ENCODE results near the gene FRMPD1.

Gene FRMPD1

DNA sequence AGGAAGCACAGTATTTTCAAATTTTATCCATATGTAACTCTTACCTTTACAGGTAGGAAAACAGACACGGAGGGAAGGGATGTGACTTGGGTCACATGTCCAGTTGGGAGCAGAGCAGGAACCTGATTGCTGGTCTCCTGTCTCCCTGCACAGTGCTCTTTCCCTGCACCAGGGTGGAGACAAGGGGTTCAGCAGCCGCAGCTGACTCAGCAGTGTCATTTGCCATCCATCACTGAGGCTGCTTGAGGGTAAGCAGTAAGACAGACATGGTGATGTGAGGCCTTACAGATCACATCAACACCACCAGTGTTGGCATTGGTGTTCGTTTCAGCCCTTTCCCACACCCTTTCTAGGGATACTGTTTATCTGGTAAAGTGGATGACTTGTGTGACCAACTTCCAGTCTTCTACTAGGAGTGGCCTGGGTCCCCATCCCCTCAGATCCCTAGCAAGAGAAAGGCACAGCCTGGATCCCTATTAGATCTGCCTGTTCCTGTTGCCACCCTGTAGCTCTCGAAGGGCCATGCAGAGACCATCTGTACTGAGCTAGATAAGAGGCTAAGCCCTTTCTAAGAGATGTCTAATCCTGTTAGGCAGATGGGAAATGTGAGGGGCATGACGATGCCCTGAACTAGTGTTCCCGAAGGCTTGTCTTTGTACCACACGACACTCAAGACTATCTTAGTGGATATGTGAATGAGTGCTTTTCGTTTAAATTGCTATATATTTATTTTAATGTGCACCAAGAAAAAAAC is 29.1 kb downstream of the FRMPD1 start:
- no peak for DNase-seq (ENCODE audit: low read depth)

DNA sequence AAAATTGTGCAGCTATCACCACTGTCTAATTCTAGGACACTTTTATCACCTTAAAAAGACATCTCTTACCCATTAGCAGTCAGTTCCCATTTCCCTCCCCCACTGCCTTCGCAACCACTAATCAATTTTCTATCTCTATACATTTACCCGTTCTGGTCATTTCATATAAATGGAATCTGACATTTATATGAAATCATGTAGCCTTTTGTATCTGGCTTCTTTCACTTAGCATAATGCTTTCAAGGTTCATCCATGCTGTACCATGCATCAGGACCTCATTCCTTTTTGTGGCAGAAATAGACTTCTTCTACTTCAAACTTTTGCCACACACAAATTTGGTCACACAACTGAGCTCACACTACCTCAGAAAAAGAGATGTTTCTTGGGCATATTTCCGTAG is 32.2 kb downstream of the FRMPD1 start:
- no peak for DNase-seq (ENCODE audit: low read depth)

DNA sequence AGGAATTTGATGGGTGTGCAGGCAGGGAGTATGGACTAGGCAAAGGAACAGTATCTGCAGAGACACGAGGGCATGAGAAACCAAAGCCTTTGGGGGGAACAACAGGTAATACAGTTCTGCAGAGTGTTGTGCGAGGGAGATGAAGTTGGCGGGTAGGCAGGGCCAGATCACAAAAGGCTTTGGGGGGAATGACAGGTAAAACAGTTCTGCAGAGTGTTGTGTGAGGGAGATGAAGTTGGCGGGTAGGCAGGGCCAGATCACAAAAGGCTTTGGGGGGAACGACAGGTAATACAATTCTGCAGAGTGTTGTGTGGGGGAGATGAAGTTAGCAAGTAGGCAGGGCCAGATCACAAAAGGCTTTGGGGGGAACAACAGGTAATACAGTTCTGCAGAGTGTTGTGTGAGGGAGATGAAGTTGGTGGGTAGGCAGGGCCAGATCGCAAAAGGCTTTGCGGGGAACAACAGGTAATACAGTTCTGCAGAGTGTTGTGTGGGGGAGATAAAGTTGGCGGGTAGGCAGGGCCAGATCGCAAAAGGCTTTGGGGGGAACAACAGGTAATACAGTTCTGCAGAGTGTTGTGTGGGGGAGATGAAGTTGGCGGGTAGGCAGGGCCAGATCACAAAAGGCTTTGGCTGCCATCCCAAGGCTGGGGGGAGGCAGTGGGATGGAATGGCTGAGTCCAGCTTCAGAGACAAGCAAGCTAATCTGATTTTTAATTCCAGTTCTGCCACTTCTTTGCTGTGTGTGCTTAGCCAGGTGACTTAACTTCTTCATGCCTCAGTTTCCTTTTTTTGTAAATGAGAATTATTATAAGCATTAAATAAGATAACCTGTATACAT is 33.0 kb downstream of the FRMPD1 start:
- no peak for DNase-seq (ENCODE audit: low read depth)

DNA sequence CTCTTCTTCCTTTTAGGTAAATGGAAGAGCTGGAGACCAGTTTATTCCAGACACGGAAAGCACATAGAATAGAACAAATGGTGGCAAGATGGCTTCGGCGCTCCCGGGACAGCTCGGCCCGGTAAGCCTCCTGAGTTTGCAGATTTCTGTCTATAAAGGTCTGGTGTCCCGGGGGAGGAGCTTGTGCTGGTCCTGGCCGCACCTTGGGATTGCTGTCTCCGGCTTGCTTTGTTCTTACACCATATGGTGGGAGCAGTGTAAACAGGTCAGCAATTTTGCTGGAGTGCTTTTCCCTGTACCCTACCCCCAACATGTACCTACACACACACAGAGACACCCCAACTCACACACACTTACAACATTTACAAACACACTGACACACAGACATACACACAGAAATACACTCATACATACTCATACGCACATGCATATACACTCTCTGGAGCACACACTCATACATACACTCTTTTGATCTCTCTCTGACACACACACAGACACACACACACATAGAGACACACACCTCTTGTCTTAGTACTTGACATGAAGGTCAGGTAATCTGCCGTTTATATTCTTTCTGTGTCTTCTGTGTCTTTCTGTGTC is 42.0 kb downstream of the FRMPD1 start:
- DNase-seq (ENCODE audit: low read depth) = no peak

DNA sequence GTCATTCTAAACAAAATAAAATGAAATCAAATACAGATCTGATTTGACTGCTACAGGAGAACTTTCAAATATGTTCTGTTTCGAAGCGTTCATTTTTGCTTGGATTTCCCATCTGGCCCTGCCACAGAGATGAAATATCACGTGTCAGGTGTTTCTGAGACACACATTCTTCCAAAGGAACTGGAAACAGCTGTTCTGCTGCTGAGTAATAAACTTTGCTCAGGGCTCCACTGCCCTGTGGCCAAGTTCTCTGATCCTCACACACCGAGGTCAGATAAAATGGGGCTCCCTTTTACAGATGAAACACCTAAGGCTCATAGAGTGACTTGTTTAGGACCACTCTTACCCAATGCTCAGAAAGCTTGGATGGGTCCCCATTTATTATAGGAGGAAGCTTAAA is 42.5 kb downstream of the FRMPD1 start:
- no peak for DNase-seq (ENCODE audit: low read depth)

DNA sequence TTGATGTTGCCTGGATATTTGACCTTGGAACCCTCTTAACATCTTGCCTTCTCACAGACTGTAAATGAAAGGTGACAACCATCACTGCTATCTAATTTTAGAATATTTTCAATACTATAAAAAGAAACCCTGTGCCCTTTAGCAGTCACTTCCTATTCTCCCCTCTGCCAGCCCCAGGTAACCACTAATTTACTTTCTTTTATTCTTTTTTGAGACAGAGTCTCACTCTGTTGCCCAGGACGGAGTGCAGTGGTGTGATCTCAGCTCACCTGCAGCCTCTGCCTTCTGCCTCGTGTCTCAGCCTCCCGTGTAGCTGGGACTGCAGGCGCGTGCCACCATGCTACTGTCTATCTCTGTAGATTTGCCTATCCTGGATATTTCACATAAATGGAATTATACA is 43.6 kb downstream of the FRMPD1 start:
- DNase-seq (ENCODE audit: low read depth) = no peak

DNA sequence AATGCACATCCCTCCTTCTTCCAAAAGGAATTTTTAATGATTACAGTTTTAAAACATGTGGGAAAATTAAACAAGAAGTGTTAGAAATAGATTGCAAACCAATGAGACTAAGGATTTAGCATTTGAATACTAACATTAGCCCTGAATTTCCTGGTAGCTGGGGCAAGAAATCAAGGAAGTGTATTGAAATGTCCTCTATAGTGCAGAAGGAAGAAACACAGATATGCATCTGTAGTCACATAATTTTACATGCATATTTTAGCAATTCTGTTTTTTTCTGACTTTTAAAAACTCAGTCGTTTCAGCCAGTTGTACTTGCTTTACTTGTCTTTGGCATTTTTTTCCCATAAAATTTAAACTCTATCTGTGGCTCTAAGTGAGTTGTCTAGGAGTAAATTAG is 45.8 kb downstream of the FRMPD1 start:
- DNase-seq (ENCODE audit: low read depth) = no peak

DNA sequence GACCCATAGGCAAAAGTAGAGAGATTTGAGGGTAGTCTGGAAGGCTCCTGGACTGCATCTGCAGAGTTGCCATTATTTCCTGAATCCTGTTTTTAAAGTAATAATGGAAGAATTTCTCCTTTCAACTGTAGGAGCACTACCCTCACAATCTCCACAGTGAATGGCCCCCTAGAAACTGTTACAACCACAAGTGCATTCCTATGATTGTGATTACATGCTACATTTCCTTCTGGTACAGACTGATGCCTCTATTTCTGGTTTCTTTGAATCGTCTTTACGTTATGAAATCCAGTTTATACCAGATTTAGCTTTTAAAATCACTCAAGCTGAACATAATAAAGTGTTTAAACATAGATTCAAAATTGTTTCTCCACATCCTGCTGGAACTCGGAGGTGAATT is 49.4 kb downstream of the FRMPD1 start:
- no peak for DNase-seq (ENCODE audit: low read depth)

DNA sequence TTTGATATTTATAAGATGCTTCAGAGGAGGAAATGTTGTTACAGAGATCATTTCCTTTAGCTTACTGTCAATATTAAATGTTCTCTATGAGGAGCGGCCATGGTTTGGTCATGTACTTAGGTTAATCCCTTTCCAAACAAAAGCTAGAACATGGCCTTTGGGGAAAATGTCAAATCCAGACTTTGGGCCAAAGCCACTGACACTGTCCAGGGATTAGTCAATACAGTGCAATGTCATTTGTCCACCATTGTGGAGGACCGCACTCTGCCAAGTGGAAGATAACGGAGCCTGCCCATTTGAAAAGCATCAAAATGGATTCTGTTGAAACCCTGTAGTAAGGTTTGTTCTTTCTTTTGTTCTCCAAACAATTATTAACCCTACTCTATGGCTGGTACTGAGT is 50.1 kb downstream of the FRMPD1 start:
- DNase-seq (ENCODE audit: low read depth) = no peak

DNA sequence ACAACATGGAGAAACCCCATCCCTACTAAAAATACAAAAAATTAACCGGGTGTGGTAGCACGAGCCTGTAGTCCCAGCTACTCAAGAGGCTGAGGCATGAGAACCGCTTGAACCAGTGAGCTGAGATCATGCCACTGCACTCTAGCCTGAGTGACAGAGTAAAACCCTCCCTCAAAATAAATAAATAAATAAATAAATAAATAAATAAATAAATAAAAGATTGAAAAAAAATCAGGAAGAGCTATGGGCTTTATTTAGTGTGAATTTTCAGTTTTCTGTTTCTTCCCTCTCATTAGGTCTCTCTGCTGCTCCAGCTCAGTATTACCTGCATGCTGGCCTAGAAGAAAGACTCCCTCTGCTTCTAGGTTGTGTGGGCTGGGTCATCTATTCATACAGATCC is 55.0 kb downstream of the FRMPD1 start:
- no peak for DNase-seq (ENCODE audit: low read depth)

DNA sequence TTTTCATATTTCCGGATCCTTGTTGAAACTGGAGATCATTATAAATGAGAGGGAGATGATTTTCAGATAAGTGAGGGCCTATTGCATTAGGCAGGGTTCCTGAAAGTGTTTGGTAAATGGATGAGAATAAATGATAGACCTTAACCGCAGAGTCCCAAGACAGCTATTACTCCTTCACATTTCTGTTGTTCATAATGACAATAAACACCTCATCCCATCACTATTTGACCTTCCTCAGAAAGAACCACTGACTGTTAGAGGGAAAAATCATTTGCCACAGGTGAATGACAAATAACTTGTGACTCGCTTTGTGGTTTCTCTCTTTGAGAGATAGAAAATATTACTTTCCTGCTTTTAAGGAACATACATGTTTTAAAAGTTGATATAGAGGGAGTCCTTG is 55.5 kb downstream of the FRMPD1 start:
- no peak for DNase-seq (ENCODE audit: low read depth)

DNA sequence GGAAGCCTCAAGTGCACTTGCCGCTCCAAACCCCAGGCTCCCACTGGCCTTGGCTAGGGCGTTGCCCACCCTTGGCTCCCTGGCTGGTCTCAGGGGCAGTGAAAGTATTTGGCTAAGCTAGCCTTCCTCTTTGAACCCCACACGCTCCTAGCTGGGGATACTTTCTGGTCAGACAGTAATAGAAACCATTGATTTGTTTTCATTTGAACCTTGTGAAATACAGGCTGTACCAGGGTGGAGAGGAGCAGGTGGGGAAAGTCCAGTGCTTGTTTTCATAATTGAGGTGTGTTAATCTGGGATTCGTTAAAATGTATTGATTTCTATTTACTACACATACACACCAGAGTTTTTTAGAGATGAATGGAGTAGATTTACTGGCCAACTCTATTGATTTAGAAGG is 57.0 kb downstream of the FRMPD1 start:
- no peak for DNase-seq (ENCODE audit: low read depth)

DNA sequence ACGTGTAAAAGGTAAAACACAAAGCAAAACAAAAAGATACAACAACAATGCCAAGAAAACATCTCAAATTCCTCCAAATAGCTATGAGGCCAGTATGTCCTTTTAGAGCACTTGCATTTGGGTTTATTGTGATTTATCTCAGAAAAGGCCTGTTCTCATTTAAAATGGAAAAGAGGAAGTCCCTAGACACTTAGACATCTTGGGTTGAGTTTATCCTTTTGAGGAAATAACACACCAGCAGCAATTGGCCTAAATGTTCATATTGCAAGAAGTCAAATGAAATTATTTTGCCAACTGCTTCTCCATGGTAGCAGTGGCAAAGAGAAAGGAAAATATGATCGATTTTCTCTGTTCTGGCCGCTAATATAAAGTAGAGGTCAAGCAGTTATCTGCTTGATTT is 59.3 kb downstream of the FRMPD1 start:
- no peak for DNase-seq (ENCODE audit: low read depth)

DNA sequence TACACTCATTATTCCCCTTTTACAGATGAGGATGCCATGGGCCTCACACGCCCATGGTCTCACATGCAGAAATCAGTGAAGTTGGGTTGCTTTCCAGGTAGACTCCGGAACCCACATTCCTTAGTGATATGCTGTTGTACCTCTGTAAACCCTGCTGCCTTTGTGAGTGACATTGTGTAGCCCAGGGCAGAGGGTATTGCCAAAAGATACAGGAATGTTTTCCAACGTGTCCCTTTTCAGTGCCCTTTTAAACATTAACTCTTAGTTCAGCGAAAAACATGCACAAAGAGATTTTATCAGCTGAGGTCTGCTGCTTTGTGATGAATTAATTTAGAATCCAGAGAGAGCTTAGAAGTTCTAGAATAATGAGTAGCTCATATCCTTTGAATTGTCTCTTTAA is 64.5 kb downstream of the FRMPD1 start:
- DNase-seq (ENCODE audit: low read depth) = no peak

DNA sequence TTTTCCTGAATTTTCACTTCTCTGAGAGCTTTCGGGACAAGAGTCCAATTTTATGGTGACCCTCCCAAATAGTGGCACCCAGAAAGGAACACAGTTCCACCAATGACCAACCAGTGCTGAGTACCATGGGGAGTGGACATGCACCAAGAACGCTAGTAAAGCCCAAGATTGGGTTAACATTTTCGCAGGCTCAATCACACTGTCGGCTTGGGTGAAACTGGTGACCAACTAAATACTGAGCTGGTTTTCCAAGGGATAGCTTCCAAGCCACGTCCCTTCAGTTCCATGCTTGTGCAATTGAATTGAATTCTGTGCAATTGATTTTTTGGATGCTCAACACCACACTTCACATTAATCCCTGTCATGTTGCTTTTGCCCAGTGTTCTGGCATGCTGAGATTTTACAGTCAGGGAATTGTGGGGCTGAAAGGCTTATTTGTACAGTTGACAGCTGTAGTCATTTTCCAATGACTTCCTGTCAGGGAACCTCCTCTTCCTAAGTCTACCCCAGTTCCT is 65.3 kb downstream of the FRMPD1 start:
- no peak for DNase-seq (ENCODE audit: low read depth)

DNA sequence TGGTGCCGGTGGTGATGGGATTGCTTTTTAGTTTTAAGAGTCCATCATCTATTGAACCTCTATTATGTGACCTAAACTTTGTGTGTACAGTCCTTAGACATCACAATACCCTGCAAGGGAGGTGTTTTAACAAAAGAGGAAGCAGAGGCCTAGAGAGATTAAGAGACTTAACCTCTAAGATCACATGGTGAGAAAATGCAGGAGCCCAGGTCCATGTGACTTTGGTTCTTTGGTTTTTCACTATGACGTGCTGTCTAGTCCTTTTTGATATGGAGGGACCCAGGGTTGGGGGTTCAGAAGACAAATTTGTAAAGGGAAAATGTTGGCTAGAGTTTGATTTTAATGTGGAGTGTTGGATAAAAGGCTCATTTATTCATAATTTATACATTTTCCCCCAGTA is 68.8 kb downstream of the FRMPD1 start:
- no peak for DNase-seq (ENCODE audit: low read depth)

DNA sequence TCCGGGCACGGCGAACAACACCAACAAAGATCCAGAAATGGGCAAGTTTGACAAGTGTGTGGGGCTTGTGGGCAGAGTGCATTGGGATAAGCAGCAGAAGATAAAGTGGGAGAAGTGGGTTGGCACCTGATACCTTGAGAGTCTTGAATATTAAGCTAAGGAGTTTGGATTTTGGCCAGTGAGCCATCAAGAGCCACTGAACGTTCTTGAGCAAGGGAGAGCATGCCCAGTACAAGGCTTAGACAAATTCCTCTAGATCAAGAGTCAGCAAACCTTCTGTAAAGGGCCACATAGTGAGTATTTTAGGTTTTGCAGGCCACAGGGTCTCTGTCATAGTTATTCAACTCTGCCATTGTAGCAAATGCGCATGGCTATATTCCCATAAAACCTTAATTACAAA is 76.3 kb downstream of the FRMPD1 start:
- DNase-seq (ENCODE audit: low read depth) = no peak

DNA sequence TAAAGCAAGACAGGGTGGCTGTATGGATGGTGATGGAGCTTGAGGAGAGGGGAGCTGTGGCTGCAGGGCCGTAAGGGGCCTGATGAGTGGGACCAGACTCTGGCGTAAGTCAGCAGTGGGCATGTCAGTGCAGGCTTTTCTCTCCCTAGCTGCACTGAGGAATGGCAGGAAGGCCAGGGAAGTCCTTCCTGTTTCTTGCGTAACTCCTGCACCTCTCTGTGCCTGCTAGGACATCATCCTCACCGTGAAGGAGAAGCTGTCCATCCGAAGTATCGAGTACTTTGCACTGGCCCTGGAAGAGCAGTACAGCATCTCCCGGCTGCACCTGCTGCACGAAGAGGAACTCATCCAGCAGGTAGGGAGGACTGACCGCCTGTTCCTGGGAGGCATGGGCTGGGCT is 78.7 kb downstream of the FRMPD1 start:
- no peak for DNase-seq (ENCODE audit: low read depth)

DNA sequence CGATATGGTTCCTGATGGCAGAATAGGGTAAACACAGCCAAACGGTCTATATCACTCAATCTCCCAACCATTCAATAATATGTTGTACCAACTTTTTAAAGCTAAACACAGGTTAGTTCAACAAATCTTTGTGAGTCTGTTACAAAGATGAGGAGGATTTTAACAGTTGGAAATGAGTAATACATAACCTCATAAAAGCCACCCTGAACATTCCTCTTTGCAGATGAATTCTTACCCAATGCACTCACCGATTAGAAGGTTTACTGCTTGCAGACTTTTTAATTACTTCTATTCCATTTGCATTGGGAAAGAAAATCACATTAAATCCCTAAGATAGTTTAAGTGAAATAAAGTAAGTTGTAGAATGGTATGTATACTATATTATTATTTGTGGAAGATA is 79.5 kb downstream of the FRMPD1 start:
- DNase-seq (ENCODE audit: low read depth) = no peak

DNA sequence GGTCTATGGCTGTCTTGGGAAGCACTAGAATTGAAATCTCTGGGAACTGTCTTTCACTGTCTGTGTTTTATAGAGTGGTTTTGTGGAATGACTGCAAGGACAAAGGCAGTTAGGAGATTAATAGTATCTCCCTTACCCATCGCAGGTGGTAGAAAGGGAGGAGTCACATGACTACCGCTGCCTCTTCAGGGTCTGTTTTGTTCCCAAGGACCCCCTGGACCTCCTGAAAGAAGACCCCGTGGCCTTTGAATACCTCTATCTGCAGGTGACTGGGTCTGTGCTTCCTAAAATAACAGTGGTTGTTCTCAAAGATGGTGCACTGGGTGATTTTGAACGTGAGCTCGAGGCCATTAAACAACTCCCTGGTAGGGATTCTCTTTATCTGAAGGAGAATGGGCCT is 80.1 kb downstream of the FRMPD1 start:
- DNase-seq (ENCODE audit: low read depth) = no peak

DNA sequence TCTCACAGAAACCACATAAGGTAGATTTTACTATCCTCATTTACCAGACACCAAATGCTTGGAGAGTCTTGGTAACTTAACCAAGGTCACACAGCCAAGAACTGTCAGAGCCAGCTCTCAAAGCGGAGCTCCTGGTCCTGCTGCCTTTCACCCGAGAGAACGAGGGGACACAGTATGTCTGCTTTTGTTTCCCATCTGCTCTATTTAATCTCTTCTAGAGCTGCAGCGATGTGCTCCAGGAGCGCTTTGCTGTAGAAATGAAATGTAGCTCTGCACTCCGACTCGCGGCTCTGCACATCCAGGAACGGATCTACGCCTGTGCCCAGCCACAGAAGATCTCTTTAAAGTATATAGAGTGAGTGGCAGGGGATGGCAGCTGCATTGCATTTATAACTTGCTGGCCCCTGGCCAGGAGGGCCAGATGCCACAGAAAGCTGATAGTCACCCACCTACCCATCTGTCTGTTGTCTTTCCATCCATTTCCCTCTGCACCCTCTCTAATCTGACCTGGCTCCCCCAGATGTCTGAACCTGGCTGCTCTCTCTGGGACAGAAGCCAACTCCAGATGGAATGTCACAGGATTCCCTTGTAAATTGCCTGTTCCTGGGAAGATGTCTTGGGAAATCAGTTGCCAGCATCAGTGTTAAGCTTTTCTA is 81.5 kb downstream of the FRMPD1 start:
- no peak for DNase-seq (ENCODE audit: low read depth)

DNA sequence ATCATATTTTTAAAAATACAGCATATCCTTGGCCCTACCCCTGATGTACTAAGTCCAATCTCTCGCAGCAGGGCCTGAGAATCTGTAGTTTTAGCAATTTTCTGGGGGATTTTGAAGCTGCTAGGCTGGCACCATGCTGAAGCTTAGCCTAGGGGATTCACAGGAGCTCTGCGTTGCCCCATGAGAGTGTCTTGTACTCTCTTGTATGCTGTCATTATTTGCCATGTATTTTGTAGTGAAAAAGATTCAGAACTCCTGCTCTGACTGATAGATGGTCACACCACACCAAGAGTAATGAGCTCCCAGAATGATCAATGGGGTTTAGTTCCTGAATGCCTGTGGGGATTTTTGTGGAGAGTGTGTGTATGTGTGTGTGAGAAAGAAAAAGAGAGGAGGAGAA is 82.2 kb downstream of the FRMPD1 start:
- no peak for DNase-seq (ENCODE audit: low read depth)

DNA sequence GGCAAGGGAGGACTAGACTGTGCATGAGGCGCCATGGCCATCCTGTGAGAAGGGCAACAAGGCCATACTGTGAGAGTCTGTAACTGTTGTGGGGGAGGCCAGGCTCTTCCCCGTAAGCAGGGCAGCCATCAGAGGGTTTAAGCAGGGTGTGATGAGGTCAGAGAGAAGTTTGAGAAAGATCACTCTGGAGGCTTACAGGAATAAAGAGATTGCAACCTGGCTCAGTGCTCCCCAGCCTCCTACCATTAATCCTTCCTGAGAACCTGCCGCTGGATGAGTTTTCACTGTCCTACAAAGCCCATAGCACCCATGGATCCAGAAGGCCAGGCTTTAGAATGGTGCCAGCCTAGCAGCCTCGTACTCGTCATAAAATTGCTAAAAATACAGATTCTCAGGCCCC is 88.5 kb downstream of the FRMPD1 start:
- no peak for DNase-seq (ENCODE audit: low read depth)

Measured in stimulated activated CD8-positive, alpha-beta memory T cell treated with anti-CD3 and anti-CD28 coated beads, Interleukin-15, amount 100 ng/mL, for 1 hour (primary cell).